ENCODE data around the gene PLPPR3.

GRCh38 chr19:852136-853013 lies 30.6 kb upstream of the PLPPR3 start, which contains the start of gene ELANE:
- TF ChIP-seq CTCF (conservative IDR thresholded peaks at IDR 0.05) (no peak), EZH2 (IDR thresholded peaks at IDR 0.05; ENCODE audit: low read depth) (no peak)
